ENCODE data around the gene TOP1. TPM values are rescaled to one million over a fixed set of nuclear protein-coding genes. Genes with fewer than 3 reads are reported as not detected.

Gene TOP1
- total RNA-seq, 1 donor from 2014 or later = 52.0 TPM

DNA sequence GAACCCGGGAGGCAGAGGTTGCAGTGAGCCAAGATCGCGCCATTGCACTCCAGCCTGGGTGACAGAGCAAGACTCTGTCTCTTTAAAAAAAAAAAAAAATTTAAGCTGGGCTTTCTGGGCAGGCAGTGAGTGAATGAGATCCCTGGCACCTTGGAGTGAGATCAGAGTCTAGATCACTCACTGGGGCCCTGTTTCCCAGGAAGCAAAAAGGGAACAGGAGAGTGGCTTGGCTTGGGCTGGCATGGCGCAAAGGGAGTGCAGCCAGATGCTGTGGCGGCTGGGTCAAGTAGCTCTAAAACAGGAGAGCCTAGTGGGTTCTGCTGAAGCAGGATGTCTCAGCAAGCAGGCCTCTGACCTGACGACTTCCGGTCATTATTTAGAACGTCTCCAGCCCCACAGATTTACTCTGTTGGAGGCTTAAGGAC is 119.2 kb downstream of the TOP1 start:
- peak overlapping the region; percentile 73 for H3K27ac ChIP-seq
- intact Hi-C loops (cut with DNase I) = no loop called here
- H3K36me3 ChIP-seq = peaks cover 4% of the 10 kb centered on the region
- peaks cover 99% of the 10 kb centered on the region for H3K4me1 ChIP-seq
- peak in 1 of 2 donors; percentile 13 for ATAC-seq
- DNase-seq = no peak
- H3K9me3 ChIP-seq = no peaks in the 10 kb centered on the region
- no peaks in the 10 kb centered on the region for H3K27me3 ChIP-seq (ENCODE audit: low read depth)
- H3K4me3 ChIP-seq = no peak overlapping the region
- TF ChIP-seq, protein P1, sequence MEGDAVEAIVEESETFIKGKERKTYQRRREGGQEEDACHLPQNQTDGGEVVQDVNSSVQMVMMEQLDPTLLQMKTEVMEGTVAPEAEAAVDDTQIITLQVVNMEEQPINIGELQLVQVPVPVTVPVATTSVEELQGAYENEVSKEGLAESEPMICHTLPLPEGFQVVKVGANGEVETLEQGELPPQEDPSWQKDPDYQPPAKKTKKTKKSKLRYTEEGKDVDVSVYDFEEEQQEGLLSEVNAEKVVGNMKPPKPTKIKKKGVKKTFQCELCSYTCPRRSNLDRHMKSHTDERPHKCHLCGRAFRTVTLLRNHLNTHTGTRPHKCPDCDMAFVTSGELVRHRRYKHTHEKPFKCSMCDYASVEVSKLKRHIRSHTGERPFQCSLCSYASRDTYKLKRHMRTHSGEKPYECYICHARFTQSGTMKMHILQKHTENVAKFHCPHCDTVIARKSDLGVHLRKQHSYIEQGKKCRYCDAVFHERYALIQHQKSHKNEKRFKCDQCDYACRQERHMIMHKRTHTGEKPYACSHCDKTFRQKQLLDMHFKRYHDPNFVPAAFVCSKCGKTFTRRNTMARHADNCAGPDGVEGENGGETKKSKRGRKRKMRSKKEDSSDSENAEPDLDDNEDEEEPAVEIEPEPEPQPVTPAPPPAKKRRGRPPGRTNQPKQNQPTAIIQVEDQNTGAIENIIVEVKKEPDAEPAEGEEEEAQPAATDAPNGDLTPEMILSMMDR (IDR thresholded peaks at IDR 0.05) = no peak

- Histone ChIP-seq H3K9me3 (no peaks in the 10 kb centered on the region), H3K4me1 (peaks cover 99% of the 10 kb centered on the region), H3K36me3 (peaks cover 4% of the 10 kb centered on the region), H3K27ac (peak overlapping the region; percentile 27), H3K27me3 (ENCODE audit: low read depth) (no peaks in the 10 kb centered on the region), H3K4me3 (no peak overlapping the region)
- intact Hi-C loops (cut with DNase I) = no loop called here
- TF ChIP-seq, protein P1 (IDR thresholded peaks at IDR 0.05) = no peak
- DNase-seq (no peak), ATAC-seq (no peak)
Measured at GRCh38 chr20:41148942-41149341, 120.3 kb downstream of the TOP1 start.

- intact Hi-C loops (cut with DNase I) = no loop called here
Measured at GRCh38 chr20:41150664-41151063, 122.0 kb downstream of the TOP1 start.

GRCh38 chr20:41151134-41151869 is 122.7 kb downstream of the TOP1 start:
- ATAC-seq (no peak), DNase-seq (peak; percentile 28)
- H3K36me3 ChIP-seq = no peaks in the 10 kb centered on the region
- H3K4me3 ChIP-seq = no peak overlapping the region
- H3K4me1 ChIP-seq = peaks cover 96% of the 10 kb centered on the region
- H3K27me3 ChIP-seq (ENCODE audit: low read depth) = no peaks in the 10 kb centered on the region
- TF ChIP-seq, protein P1 (IDR thresholded peaks at IDR 0.05) = no peak
- intact Hi-C loops (cut with DNase I) = no loop called here
- H3K9me3 ChIP-seq = no peaks in the 10 kb centered on the region
- peak overlapping the region; percentile 51 for H3K27ac ChIP-seq

More at GRCh38 chr20:41150664-41151063, 122.0 kb downstream of the TOP1 start:
- Histone ChIP-seq H3K27ac (peak overlapping the region; percentile 27), H3K4me1 (peaks cover 99% of the 10 kb centered on the region), H3K27me3 (ENCODE audit: low read depth) (no peaks in the 10 kb centered on the region), H3K36me3 (no peaks in the 10 kb centered on the region), H3K4me3 (no peak overlapping the region), H3K9me3 (no peaks in the 10 kb centered on the region)
- ATAC-seq (peak in 1 of 2 donors; percentile 25), DNase-seq (peak; percentile 11)
- TF ChIP-seq, protein P1 (IDR thresholded peaks at IDR 0.05) = no peak

- no peak for DNase-seq
- H3K36me3 ChIP-seq = no peaks in the 10 kb centered on the region
- ATAC-seq = no peak
- TF ChIP-seq, protein P1 (IDR thresholded peaks at IDR 0.05) = no peak
- peaks cover 96% of the 10 kb centered on the region for H3K4me1 ChIP-seq
- intact Hi-C loops (cut with DNase I) = no loop called here
- H3K4me3 ChIP-seq = no peak overlapping the region
- H3K27ac ChIP-seq = peak overlapping the region; percentile 51
- H3K27me3 ChIP-seq (ENCODE audit: low read depth) = no peaks in the 10 kb centered on the region
- no peaks in the 10 kb centered on the region for H3K9me3 ChIP-seq
Measured at GRCh38 chr20:41152108-41152757, 123.6 kb downstream of the TOP1 start.
